RWPE1 (cell line): ENCODE measurements around the gene SMG5.

Experiments
- CTCF ChIA-PET: fragments of 350-600 bp; sonication (Branson Sonifier 250); formaldehyde crosslinking; extraction: SDS; loops from one replicate; lab custom pipeline; 2021; lab: Yijun Ruan, JAX
- POLR2A ChIA-PET: fragments of 400-600 bp; formaldehyde crosslinking; extraction: SDS; loops from one replicate; lab custom pipeline; 2020; ENCODE audit warnings: antibody characterized with exemption; ENCODE audit not compliant: low non-redundant PET; lab: Yijun Ruan, JAX
- DNase-seq: peaks from one replicate; pipeline ENCODE4 v3.0.0; 2012; ENCODE audit warnings: low spot score
- H3K27ac ChIP-seq: fragments of 450-650 bp; 2 replicates; pipeline ENCODE4 v1.5.1; 2017
- TF ChIP-seq, protein P1 (sequence below): fragments of 450-650 bp; conservative IDR thresholded peaks from 2 replicates; pipeline ENCODE4 v1.5.1; 2017; ENCODE audit warnings: low read depth, mild to moderate bottlenecking

Gene SMG5

DNA sequence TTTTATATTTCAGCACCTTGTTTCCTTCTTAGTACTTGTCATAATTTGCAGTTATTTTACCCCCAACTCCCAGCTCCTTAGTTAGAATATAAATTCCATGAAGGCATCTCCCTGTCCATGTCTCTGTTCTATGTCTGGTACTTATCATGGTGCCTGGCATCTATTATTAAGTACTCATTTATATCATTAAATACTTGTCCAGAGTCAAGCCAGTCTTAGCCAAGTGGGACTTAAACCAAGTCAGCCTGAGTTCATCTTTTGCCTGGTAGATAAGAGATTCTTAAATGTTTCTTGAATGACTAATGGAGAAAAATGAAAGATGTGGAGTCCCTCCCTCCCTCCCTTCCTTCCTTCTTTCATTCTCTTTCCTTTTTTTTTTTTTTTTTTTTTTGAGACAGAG, 79.3 kb downstream of the SMG5 start:
- no peak for DNase-seq
- H3K27ac ChIP-seq, result no peak overlapping the region
- POLR2A ChIA-PET, result no interaction called here
- CTCF ChIA-PET, result no interaction called here
- TF ChIP-seq, protein P1, sequence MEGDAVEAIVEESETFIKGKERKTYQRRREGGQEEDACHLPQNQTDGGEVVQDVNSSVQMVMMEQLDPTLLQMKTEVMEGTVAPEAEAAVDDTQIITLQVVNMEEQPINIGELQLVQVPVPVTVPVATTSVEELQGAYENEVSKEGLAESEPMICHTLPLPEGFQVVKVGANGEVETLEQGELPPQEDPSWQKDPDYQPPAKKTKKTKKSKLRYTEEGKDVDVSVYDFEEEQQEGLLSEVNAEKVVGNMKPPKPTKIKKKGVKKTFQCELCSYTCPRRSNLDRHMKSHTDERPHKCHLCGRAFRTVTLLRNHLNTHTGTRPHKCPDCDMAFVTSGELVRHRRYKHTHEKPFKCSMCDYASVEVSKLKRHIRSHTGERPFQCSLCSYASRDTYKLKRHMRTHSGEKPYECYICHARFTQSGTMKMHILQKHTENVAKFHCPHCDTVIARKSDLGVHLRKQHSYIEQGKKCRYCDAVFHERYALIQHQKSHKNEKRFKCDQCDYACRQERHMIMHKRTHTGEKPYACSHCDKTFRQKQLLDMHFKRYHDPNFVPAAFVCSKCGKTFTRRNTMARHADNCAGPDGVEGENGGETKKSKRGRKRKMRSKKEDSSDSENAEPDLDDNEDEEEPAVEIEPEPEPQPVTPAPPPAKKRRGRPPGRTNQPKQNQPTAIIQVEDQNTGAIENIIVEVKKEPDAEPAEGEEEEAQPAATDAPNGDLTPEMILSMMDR, result no peak

DNA sequence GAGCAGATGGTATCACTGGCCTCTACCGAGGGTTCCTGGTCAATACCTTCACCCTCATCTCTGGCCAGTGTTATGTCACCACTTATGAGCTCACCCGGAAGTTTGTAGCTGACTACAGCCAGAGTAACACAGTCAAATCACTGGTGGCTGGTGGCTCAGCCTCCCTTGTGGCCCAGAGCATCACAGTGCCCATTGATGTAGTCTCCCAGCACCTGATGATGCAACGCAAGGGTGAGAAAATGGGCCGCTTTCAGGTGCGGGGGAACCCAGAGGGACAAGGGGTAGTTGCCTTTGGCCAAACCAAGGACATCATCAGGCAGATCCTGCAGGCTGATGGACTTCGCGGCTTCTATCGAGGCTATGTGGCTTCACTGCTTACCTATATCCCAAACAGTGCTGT, 82.6 kb downstream of the SMG5 start:
- POLR2A ChIA-PET, result no interaction called here
- CTCF ChIA-PET, result interaction anchor here (0.6 to 1.0 kb wide), 2 partner anchors 42 to 71 kb away, joined by 3 to 4 read pairs; no protein-coding TSS in a partner anchor
- no peak overlapping the region for H3K27ac ChIP-seq
- TF ChIP-seq, protein P1, result no peak
- no peak for DNase-seq
